Amniotic epithelial cell (primary cell): ENCODE data around the gene PCDHGA1.
"Not testable (repeated sequence)": the region's sequence is repeated elsewhere in the genome, so short reads cannot be mapped to it uniquely, and the experiment has no call there.

Source experiments
- DNase-seq: peaks from one replicate; pipeline ENCODE4 v3.0.0-alpha.2; 2010; ENCODE audit warnings: low read depth

PCDHGA1 gene

DNA sequence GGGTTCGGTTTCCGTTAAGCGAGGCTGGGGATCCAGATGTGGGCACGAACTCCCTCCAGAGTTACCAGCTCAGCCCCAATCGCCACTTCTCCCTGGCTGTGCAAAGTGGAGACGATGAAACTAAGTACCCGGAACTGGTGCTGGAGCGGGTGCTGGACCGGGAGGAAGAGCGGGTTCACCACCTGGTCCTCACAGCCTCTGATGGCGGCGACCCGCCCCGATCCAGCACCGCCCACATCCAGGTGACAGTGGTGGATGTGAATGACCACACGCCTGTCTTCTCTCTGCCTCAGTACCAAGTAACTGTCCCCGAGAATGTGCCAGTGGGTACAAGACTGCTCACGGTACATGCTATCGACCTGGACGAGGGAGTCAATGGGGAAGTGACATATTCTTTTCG, 53.0 kb downstream of the PCDHGA1 start:
- DNase-seq = no peak

DNA sequence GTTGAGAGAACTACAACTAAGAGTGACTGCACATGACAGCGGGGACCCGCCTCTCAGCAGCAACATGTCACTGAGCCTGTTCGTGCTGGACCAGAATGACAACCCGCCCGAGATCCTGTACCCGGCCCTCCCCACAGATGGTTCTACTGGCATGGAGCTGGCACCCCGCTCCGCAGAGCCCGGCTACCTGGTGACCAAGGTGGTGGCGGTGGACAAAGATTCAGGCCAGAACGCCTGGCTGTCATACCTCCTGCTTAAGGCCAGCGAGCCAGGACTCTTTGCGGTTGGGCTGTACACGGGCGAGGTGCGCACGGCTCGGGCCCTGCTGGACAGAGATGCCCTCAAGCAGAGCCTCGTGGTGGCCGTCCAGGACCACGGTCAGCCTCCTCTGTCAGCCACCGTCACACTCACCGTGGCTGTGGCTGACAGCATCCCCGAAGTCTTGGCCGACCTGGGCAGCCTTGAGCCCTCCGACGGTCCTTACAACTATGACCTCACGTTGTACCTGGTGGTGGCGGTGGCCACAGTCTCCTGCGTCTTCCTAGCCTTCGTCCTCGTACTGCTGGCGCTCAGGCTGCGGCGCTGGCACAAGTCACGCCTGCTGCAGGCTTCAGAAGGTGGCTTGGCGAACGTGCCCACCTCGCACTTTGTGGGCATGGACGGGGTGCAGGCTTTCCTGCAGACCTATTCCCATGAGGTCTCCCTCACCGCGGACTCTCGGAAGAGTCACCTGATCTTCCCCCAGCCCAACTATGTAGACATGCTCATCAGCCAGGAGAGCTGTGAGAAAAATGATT, 54.4 kb downstream of the PCDHGA1 start:
- DNase-seq = no peak

DNA sequence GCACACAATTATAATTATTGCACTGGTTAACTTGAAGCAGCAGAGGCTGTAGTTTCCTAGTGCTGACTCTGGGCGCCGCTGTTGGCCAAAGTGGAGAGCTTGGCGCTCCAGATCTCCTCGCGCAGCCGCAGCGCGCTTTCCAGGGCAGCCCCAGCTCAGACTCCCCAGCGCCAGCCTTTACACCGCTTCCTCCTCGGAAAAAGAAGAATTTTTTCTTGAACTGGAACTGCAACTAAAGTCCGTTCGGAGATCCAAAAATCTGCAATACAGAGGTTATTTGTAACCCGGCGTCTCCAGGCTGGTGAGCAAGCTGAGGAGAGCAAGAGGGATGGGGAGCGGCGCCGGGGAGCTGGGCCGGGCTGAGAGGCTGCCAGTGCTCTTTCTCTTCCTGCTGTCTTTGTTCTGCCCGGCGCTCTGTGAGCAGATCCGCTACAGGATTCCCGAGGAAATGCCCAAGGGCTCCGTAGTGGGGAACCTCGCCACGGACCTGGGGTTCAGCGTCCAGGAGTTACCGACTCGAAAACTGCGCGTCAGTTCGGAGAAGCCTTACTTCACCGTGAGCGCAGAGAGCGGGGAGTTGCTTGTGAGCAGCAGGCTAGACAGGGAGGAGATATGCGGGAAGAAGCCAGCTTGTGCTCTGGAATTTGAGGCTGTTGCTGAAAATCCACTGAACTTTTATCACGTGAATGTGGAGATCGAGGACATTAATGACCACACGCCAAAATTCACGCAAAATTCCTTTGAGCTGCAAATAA, 57.4 kb downstream of the PCDHGA1 start, which contains the start of gene PCDHGB4:
TSS of gene PCDHGB4 (plus strand) at position 142 of the 755 bp plus-strand sequence. CDS start at position 329, 187 bp downstream.
- DNase-seq = not testable (repeated sequence)

DNA sequence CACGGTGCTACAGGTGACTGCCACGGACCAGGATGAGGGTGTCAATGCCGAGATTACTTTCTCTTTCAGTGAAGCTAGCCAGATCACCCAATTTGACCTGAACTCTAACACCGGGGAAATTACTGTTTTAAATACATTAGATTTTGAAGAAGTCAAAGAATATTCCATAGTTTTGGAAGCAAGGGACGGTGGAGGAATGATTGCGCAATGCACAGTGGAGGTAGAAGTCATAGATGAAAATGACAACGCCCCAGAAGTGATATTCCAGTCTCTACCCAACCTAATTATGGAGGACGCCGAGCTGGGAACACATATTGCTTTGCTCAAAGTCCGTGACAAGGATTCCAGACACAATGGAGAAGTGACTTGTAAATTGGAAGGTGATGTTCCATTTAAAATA, 58.3 kb downstream of the PCDHGA1 start:
- DNase-seq = no peak

DNA sequence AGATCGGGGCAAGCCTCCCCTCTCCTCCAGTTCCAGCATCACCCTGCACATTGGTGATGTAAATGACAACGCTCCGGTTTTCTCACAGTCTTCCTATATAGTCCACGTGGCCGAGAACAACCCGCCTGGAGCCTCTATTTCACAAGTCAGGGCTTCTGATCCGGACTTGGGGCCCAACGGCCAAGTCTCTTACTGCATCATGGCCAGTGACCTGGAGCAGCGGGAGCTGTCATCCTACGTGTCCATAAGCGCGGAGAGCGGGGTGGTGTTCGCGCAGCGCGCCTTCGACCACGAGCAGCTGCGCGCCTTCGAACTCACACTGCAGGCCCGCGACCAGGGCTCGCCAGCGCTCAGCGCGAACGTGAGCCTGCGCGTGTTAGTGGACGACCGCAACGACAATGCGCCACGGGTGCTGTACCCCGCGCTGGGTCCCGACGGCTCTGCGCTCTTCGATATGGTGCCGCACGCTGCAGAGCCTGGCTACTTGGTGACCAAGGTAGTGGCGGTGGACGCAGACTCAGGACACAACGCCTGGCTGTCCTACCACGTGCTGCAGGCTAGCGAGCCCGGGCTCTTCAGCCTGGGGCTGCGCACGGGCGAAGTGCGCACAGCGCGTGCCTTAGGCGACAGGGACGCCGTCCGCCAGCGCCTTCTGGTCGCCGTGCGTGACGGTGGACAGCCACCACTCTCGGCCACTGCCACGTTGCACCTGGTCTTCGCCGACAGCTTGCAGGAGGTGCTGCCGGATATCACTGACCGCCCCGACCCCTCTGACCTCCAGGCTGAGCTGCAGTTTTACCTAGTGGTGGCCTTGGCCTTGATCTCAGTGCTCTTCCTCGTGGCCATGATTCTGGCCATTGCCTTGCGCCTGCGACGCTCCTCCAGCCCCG, 59.1 kb downstream of the PCDHGA1 start:
- DNase-seq = no peak

DNA sequence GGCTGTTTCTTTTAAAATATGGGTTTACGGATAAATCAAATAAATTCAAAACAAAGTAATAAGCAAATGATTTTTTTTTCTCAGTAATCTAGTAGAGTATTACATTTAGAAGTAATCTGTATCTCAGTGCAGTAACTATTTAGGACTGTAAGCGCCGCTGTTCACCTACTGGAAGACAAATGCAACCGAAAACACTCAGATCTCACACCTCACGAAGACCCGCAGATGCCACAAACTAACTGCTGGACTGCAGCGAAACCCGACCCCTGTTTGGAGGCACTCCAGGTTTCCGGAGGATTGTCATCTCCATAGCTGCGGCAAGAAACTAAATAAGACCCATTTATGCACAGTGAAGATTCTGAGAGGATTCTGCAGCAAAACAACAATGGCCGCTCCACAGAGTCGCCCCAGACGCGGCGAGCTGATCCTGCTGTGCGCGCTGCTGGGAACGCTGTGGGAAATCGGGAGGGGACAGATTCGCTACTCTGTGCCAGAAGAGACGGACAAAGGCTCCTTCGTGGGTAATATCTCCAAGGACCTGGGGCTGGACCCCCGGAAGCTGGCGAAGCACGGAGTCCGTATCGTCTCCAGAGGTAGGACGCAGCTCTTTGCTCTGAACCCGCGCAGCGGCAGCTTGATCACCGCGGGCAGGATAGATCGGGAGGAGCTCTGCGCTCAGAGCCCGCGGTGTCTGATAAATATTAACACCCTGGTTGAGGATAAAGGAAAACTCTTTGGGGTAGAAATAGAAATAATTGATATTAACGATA, 62.3 kb downstream of the PCDHGA1 start, which contains the start of gene PCDHGA8:
TSS of gene PCDHGA8 (plus strand) at position 205 of the 770 bp plus-strand sequence. CDS start at position 386, 181 bp downstream.
- DNase-seq = no peak

DNA sequence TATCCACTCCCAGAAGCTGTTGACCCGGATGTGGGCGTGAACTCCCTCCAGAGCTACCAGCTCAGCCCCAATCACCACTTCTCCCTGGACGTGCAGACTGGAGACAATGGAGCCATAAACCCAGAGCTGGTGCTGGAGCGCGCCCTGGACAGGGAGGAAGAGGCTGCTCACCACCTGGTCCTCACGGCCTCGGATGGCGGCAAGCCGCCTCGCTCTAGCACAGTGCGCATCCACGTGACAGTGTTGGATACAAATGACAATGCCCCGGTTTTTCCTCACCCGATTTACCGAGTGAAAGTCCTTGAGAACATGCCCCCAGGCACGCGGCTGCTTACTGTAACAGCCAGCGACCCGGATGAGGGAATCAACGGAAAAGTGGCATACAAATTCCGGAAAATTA, 63.0 kb downstream of the PCDHGA1 start:
- DNase-seq = no peak

DNA sequence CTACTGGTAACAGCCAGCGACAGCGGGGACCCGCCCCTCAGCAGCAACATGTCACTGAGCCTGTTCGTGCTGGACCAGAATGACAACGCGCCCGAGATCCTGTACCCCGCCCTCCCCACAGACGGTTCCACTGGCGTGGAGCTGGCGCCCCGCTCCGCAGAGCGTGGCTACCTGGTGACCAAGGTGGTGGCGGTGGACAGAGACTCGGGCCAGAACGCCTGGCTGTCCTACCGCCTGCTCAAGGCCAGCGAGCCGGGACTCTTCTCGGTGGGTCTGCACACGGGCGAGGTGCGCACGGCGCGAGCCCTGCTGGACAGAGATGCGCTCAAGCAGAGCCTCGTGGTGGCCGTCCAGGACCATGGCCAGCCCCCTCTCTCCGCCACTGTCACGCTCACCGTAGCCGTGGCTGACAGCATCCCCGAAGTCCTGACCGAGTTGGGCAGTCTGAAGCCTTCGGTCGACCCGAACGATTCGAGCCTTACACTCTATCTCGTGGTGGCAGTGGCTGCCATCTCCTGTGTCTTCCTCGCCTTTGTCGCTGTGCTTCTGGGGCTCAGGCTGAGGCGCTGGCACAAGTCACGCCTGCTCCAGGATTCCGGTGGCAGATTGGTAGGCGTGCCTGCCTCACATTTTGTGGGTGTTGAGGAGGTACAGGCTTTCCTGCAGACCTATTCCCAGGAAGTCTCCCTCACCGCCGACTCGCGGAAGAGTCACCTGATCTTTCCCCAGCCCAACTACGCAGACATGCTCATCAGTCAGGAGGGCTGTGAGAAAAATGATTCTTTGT, 64.3 kb downstream of the PCDHGA1 start:
- not testable (repeated sequence) for DNase-seq

DNA sequence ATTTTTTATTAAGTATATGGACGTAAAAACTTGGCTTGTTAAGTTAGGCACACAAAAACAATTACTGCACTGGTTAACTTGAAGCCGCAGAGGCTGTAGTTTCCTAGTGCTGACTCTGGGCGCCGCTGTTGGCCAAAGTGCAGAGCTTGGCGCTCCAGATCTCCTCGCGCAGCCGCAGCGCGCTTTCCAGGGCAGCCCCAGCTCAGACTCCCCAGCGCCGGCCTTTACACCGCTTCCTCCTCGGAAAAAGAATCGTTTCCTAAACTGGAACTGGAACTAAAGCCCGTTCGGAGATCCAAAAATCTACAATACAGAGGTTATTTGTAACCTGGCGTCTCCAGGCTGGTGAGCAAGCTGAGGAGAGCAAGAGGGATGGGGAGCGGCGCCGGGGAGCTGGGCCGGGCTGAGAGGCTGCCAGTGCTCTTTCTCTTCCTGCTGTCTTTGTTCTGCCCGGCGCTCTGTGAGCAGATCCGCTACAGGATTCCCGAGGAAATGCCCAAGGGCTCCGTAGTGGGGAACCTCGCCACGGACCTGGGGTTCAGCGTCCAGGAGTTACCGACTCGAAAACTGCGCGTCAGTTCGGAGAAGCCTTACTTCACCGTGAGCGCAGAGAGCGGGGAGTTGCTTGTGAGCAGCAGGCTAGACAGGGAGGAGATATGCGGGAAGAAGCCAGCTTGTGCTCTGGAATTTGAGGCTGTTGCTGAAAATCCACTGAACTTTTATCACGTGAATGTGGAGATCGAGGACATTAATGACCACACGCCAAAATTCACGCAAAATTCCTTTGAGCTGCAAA, 67.6 kb downstream of the PCDHGA1 start, which contains the start of gene PCDHGB5:
TSS of gene PCDHGB5 (plus strand) at position 192 of the 796 bp plus-strand sequence. CDS start at position 373, 181 bp downstream.
- peak; percentile 44 for DNase-seq

DNA sequence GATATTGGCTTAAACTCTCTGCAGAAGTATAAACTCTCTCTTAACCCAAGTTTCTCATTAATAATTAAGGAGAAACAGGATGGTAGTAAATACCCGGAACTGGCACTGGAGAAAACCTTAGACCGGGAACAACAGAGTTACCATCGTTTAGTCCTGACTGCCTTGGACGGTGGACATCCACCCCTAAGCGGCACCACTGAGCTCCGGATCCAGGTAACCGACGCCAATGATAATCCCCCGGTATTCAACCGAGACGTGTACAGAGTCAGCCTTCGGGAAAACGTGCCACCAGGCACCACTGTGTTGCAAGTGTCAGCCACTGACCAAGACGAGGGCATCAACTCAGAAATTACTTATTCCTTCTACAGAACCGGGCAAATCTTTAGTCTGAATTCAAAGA, 68.3 kb downstream of the PCDHGA1 start:
- no peak for DNase-seq

DNA sequence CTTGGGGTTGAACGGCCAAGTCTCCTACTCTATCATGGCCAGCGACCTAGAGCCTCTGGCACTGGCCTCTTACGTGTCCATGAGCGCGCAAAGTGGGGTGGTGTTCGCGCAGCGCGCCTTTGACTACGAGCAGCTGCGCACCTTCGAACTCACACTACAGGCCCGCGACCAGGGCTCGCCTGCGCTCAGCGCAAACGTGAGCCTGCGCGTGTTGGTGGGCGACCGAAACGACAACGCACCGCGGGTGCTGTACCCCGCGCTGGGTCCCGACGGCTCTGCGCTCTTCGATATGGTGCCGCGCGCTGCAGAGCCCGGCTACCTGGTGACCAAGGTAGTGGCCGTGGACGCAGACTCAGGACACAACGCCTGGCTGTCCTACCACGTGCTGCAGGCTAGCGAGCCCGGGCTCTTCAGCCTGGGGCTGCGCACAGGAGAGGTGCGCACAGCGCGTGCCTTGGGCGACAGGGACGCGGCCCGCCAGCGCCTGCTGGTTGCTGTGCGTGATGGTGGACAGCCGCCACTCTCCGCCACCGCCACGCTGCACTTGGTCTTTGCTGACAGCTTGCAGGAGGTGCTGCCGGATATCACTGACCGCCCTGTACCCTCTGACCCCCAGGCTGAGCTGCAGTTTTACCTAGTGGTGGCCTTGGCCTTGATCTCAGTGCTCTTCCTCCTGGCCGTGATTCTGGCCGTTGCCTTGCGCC, 69.4 kb downstream of the PCDHGA1 start:
- DNase-seq = no peak

DNA sequence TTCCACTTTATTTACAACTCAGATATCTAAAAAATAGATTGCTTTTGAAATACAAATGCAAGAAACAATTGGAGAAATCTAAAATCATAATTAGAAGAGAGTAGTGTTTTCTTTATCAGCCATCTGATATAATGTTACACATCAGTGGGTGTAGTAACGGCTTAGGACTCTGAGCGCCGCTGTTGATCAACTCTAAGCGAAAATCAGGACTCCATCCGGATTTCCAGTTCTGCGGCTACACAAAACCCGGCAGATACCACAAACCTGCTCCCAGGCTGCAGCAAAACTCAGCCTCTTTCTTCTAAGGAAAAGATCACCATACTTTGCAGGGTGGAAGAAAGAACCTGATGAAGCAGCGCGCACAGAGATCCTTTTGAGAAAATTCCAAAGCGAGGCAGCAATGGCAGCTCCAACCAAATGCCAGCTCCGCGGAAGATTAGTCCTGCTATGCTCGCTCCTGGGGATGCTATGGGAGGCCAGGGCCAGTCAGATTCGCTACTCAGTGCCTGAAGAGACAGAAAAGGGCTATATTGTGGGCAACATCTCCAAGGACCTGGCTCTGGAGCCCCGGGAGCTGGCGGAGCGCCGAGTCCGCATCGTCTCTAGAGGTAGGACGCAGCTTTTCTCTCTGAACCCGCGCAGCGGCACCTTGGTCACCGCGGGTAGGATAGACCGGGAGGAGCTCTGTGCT, 72.4 kb downstream of the PCDHGA1 start, which contains the start of gene PCDHGA9:
TSS of gene PCDHGA9 (plus strand) at position 226 of the 691 bp plus-strand sequence. CDS start at position 401, 175 bp downstream.
- peak; percentile 41 for DNase-seq

DNA sequence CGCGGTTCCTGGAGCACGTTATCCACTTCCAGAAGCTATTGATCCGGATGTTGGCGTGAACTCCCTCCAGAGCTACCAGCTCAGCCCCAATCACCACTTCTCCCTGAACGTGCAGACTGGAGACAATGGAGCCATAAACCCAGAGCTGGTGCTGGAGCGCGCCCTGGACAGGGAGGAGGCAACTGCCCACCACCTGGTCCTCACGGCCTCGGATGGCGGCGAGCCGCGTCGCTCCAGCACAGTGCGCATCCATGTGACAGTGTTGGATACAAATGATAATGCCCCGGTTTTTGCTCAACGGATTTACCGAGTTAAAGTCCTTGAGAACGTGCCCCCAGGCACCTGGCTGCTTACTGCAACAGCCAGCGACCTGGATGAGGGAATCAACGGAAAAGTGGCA, 73.1 kb downstream of the PCDHGA1 start:
- DNase-seq = no peak

DNA sequence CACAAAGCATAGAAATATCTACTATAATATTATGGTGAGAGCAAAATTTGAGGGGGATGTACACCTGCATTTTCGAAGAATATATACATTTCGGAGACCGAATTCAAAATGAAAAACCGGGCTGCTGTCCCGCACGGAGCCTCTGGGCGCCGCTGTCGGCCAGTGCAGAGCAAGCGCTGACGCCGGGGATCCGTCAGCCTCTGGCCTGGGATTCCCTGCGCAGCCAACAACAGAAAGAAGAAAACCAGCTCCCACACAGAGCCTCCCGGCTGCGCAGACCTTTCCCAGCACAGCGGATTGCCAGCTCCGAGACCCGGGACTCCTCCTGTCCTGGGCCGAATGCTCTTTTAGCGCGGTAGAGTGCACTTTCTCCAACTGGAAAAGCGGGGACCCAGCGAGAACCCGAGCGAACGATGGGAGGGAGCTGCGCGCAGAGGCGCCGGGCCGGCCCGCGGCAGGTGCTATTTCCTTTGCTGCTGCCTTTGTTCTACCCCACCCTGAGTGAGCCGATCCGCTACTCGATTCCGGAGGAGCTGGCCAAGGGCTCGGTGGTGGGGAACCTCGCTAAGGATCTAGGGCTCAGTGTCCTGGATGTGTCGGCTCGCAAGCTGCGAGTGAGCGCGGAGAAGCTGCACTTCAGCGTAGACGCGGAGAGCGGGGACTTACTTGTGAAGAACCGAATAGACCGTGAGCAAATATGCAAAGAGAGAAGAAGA, 77.6 kb downstream of the PCDHGA1 start, which contains the start of gene PCDHGB6:
TSS of gene PCDHGB6 (plus strand) at position 232 of the 716 bp plus-strand sequence. CDS start at position 414, 182 bp downstream.
- DNase-seq = peak; percentile 34

DNA sequence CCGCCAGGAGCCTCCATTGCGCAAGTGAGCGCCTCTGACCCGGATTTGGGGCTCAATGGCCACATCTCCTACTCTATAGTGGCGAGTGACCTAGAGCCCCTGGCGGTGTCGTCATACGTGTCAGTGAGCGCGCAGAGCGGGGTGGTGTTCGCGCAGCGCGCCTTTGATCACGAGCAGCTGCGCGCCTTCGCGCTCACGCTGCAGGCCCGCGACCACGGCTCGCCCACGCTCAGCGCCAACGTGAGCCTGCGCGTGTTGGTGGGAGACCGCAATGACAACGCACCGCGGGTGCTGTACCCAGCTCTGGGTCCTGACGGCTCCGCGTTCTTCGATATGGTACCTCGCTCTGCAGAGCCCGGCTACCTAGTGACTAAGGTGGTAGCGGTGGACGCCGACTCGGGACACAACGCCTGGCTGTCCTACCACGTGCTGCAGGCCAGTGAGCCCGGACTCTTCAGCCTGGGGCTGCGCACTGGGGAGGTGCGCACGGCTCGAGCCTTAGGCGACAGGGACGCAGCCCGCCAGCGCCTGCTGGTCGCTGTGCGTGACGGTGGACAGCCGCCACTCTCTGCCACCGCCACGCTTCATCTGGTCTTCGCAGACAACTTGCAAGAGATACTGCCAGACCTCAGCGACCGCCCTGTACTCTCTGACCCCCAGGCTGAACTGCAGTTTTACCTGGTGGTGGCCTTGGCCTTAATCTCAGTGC, 79.4 kb downstream of the PCDHGA1 start:
- DNase-seq = no peak

DNA sequence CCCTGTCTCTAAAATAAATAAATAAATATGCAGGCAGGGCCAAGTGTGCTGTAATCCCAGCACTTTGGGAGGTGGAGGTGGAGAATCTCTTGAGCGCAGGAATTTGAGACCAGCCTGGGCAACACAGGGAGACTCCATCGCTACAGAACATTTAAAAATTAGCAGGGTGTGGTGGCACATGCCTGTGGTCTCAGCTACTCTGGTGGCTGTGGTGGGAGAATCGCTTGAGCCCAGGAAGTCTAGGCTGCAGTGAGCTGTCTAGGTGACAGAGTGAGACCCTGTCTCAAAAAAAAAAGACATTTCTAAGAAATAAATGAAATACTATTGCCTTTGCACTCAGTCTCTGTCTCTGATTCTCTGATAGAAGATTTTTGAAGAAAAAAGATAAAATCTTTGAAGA, 81.3 kb downstream of the PCDHGA1 start:
- no peak for DNase-seq
